ENCODE measurements around the gene PADI3. TPM values are rescaled to one million over a fixed set of nuclear protein-coding genes. Genes with fewer than 3 reads are reported as not detected.
A peak's percentile ranks its signal among the peaks of the same experiment; 100 is the strongest.

PADI3 gene
- total and polyA plus RNA-seq, 7 donors = 0.51 TPM; not detected in 6

- Histone ChIP-seq H3K4me3 (no peak within 1 kb of the TSS), H3K4me1 (no peaks in the 10 kb centered on the region), H3K27me3 (no peaks in the 10 kb centered on the region), H3K9me3 (no peaks in the 10 kb centered on the region), H3K36me3 (no peaks in the 10 kb centered on the region), H3K27ac (no peak within 1 kb of the TSS)
- WGBS, 2 donors = 73 to 84% methylated on average over 9 of the region's 9 CpGs
- TF ChIP-seq POLR2A (IDR thresholded peaks at IDR 0.05) (no peak), CTCF (IDR thresholded peaks at IDR 0.05) (no peak), EP300 (IDR thresholded peaks at IDR 0.05) (no peak), POLR2AphosphoS5 (IDR thresholded peaks at IDR 0.05) (no peak)
- intact Hi-C loops (cut with DNase I) = no loop called here
- no peak for DNase-seq
Observed at GRCh38 chr1:17204546-17205440, 44.1 kb upstream of the PADI3 start, which contains the start of gene PADI1. TSS of gene PADI1 (plus strand) at chr1:17205128. CDS start at chr1:17205218, 90 bp downstream.

- Histone ChIP-seq H3K27ac (no peak overlapping the region), H3K4me3 (no peak overlapping the region), H3K4me1 (no peaks in the 10 kb centered on the region), H3K36me3 (no peaks in the 10 kb centered on the region), H3K27me3 (no peaks in the 10 kb centered on the region), H3K9me3 (no peaks in the 10 kb centered on the region)
- TF ChIP-seq POLR2AphosphoS5 (IDR thresholded peaks at IDR 0.05) = no peak
- no peak for TF ChIP-seq POLR2A (IDR thresholded peaks at IDR 0.05)
- TF ChIP-seq CTCF (IDR thresholded peaks at IDR 0.05) = no peak
- TF ChIP-seq EP300 (IDR thresholded peaks at IDR 0.05) = no peak
- no peak for DNase-seq
- 91 to 93% methylated on average over 7 of the region's 7 CpGs for WGBS, 2 donors
- intact Hi-C loops (cut with DNase I) = no loop called here
Observed at GRCh38 chr1:17205652-17206051, 43.2 kb upstream of the PADI3 start.

GRCh38 chr1:17206196-17206595 lies 42.7 kb upstream of the PADI3 start:
- DNase-seq = no peak
- Histone ChIP-seq H3K36me3 (no peaks in the 10 kb centered on the region), H3K27ac (no peak overlapping the region), H3K27me3 (no peaks in the 10 kb centered on the region), H3K9me3 (no peaks in the 10 kb centered on the region), H3K4me1 (no peaks in the 10 kb centered on the region), H3K4me3 (no peak overlapping the region)
- intact Hi-C loops (cut with DNase I) = no loop called here
- TF ChIP-seq CTCF (IDR thresholded peaks at IDR 0.05) (no peak), POLR2AphosphoS5 (IDR thresholded peaks at IDR 0.05) (no peak), EP300 (IDR thresholded peaks at IDR 0.05) (no peak), POLR2A (IDR thresholded peaks at IDR 0.05) (no peak)
- WGBS, 2 donors = 74 to 76% methylated on average over 4 of the region's 4 CpGs

GRCh38 chr1:17207046-17207445 lies 41.9 kb upstream of the PADI3 start:
- peak; percentile 76 for DNase-seq
- no peaks in the 10 kb centered on the region for H3K36me3 ChIP-seq
- peaks cover 0 to under 1% (median 0%) of the 10 kb centered on the region in 4 donors for H3K4me1 ChIP-seq
- TF ChIP-seq EP300 (IDR thresholded peaks at IDR 0.05) (no peak), POLR2AphosphoS5 (IDR thresholded peaks at IDR 0.05) (no peak), CTCF (IDR thresholded peaks at IDR 0.05) (no peak), POLR2A (IDR thresholded peaks at IDR 0.05) (no peak)
- 43 to 45% methylated on average over 4 of the region's 4 CpGs for WGBS, 2 donors
- H3K27ac ChIP-seq = no peak overlapping the region
- no peak overlapping the region for H3K4me3 ChIP-seq
- intact Hi-C loops (cut with DNase I) = no loop called here
- no peaks in the 10 kb centered on the region for H3K9me3 ChIP-seq
- H3K27me3 ChIP-seq = no peaks in the 10 kb centered on the region
